Astrocyte of the spinal cord (primary cell): ENCODE data around the gene INMT.

Source experiments
- DNase-seq: peaks from one replicate; pipeline ENCODE4 v3.0.0; 2011; ENCODE audit warnings: low read depth, low spot score
- H3K4me3 ChIP-seq: 2 replicates; pipeline ENCODE4 v1.5.1; 2011; ENCODE audit warnings: low read depth, mild to moderate bottlenecking, low read length, moderate library complexity
- CTCF ChIP-seq: IDR thresholded peaks from 2 replicates; pipeline ENCODE4 v1.5.1; 2012; ENCODE audit warnings: low read depth, mild to moderate bottlenecking, low read length, inconsistent platforms
- in situ Hi-C: cut with HindIII; loops from 2 replicates; pipeline ENCODE4 v1.10.0; 2017; ENCODE audit warnings: low sequenced_read_pairs

The INMT gene

GRCh38 chr7:30706908-30707307 is 45.0 kb upstream of the INMT start:
- DNase-seq, result no peak
- in situ Hi-C loops, result no loop called here
- no peak for TF ChIP-seq CTCF
- H3K4me3 ChIP-seq, result no peak overlapping the region

DNA sequence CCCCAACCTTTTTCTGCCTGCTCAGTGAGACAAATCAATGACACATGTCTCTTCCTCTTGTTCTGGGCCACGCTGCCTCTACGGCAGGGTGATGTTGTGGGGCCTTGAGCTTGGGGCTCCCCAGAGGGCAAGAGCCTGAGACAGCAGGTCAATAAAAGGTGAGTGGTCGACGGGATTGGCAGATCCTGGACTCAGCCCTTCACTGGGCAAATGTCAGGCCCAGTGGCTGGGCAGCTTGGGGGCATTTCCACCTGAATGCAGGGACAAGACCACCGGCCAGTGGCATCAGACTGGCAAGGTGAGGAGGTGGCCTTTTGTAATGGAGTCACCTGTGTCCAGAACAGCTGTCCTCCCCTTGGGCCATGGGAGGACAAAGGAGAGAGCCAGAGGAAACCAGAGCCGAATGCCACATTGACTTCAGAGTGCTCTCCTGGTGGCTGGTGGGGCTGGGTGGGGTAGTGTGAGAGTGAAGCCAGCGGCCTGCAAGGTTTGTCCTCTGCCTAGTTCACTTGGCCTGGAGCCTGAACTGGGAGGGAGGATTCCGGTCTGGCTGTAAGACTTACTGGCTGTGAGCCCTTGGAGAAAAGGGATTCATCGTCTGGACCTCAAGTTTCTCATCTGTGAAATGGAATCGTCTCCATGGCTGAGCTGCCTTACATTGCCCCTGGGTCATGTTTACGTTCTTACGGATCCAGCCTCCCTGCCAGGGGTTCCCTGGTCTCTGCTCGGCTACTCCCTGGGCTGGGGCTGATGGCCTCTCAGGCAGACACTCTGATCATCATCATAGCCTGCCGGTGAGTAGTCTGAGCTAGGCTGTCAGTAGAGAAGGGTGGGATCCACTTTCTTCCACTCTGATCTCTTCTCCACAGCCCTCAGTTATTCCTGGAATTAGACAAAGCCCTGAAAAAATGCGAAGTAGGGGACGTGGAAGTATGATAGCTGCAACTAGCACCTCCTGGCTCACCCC is 44.3 kb upstream of the INMT start:
- DNase-seq, result no peak
- H3K4me3 ChIP-seq, result no peak overlapping the region
- no peak for TF ChIP-seq CTCF
- in situ Hi-C loops, result no loop called here

GRCh38 chr7:30708412-30708811 is 43.5 kb upstream of the INMT start:
- H3K4me3 ChIP-seq, result no peak overlapping the region
- no peak for TF ChIP-seq CTCF
- no peak for DNase-seq
- in situ Hi-C loops, result no loop called here

DNA sequence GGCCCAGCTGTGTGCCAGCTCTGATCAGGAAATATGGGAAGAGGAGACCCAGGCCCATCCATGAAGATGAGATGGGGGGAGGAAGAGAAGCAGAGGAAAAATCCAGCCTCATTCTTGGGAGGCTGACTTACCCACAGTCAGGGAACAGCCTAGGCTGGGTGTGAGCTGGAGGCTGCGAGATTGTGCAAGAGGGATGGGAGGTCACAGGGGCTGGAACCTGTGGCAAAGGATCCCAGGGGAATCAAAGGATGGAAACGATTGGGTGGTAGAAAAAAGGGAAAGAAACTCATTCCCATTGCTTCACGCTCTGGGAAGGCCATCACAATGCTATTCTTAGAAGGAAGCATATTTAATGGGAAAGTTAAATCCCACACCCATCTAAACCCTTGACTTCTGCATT is 43.0 kb upstream of the INMT start:
- in situ Hi-C loops, result no loop called here
- no peak overlapping the region for H3K4me3 ChIP-seq
- no peak for TF ChIP-seq CTCF
- no peak for DNase-seq

DNA sequence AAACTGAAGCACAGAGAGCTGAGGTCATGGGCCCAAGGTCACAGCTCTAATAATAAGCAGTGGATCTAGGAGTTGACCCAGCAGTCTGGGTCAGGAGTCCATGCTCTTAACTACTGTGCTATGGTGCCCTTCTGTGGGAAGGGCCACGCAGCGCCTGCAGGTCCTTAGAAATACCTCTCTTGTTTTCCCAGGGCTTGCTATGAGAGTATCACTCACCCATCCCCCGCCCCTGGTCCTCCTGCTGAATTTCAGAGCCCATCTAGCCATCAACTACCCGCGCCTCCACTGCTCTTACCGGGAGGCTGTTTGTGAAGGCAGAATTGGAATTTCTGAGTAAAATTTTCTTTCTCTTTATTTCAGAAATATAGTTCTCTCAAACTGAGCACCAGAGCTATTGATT is 42.4 kb upstream of the INMT start:
- in situ Hi-C loops, result no loop called here
- no peak for TF ChIP-seq CTCF
- DNase-seq, result no peak
- H3K4me3 ChIP-seq, result no peak overlapping the region

DNA sequence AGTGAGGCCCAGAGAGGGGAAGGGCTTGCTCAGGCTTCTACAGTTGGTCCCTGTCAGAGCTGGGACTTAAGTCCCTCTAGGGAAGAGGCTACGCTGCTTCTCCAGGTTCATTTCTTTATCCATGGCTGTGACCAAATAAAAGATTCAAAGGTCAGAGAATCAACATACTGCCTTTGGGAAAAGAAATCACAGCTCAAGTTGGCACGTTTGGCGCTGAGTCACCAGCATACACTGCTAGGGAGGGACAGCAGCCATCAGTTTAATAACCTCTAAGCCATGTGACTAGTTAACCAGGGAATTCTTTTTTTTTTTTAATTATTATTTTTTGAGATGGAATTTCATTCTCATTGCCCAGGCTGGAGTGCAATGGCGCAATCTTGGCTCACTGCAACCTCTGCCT is 41.3 kb upstream of the INMT start:
- in situ Hi-C loops, result no loop called here
- no peak for TF ChIP-seq CTCF
- DNase-seq, result no peak
- H3K4me3 ChIP-seq, result no peak overlapping the region
